OCI-LY7 (cell line): ENCODE data around the gene ANKRD36C. TPM values are rescaled to one million over a fixed set of nuclear protein-coding genes. Genes with fewer than 3 reads are reported as not detected.
"Not testable (repeated sequence)": the region's sequence is repeated elsewhere in the genome, so short reads cannot be mapped to it uniquely, and the experiment has no call there.

ENCODE experiments used
- BruUV-seq: library from RNA; stranded (reverse); fragments of 400-500 nt; replicated peaks from 2 replicates; lab custom pipeline; 2021; lab: Mats Ljungman, UMichigan
- CTCF ChIA-PET: fragments of 300-600 bp; sonication (Branson Sonifier 250); formaldehyde crosslinking; loops from one replicate; lab custom pipeline; 2022; ENCODE audit warnings: antibody characterized with exemption; ENCODE audit not compliant: unreplicated experiment; lab: Charles Lee
- POLR2A ChIA-PET: fragments of 300-600 bp; sonication (Branson Sonifier 250); formaldehyde crosslinking; loops from one replicate; lab custom pipeline; 2022; ENCODE audit warnings: antibody characterized with exemption; lab: Charles Lee
- DNase-seq: peaks from one replicate; pipeline ENCODE4 v3.0.0-alpha.2; 2015; ENCODE audit warnings: low spot score
- H2AFZ ChIP-seq: fragments of 200-600 bp; sonication (generic), shearing (Covaris generic); 2 replicates; pipeline ENCODE4 v1.6.1; 2014; ENCODE audit warnings: mild to moderate bottlenecking, antibody characterized with exemption, low read length, moderate library complexity
- H3K27ac ChIP-seq: fragments of 200-600 bp; sonication (generic); 2 replicates; pipeline ENCODE4 v1.5.1; 2014; ENCODE audit warnings: mixed run types, low read depth, mild to moderate bottlenecking, moderate library complexity, low read length, inconsistent platforms; ENCODE audit not compliant: poor library complexity, severe bottlenecking
- H3K36me3 ChIP-seq: fragments of 200-600 bp; sonication (generic); 2 replicates; pipeline ENCODE4 v1.6.1; 2014; ENCODE audit warnings: mild to moderate bottlenecking, antibody characterized with exemption, low read length, moderate library complexity, mixed read lengths; ENCODE audit not compliant: insufficient read depth
- H3K4me1 ChIP-seq: fragments of 200-600 bp; sonication (generic); 2 replicates; pipeline ENCODE4 v1.5.1; 2014; ENCODE audit warnings: mild to moderate bottlenecking, low read length; ENCODE audit not compliant: insufficient read depth, poor library complexity, severe bottlenecking
- H3K4me2 ChIP-seq: fragments of 200-600 bp; sonication (generic); 2 replicates; pipeline ENCODE4 v1.6.1; 2014; ENCODE audit warnings: mild to moderate bottlenecking, low read length
- H3K4me3 ChIP-seq: fragments of 200-600 bp; sonication (generic); 2 replicates; pipeline ENCODE4 v1.5.1; 2014; ENCODE audit warnings: mild to moderate bottlenecking, low read depth, low read length; ENCODE audit not compliant: poor library complexity, severe bottlenecking
- H3K79me2 ChIP-seq: fragments of 200-600 bp; sonication (generic); 2 replicates; pipeline ENCODE4 v1.6.1; 2016; ENCODE audit warnings: low read depth, mild to moderate bottlenecking, low read length, moderate library complexity, mixed read lengths; ENCODE audit not compliant: insufficient read depth
- H3K9me2 ChIP-seq: fragments of 200-600 bp; sonication (generic); 2 replicates; pipeline ENCODE4 v1.6.1; 2016; ENCODE audit warnings: mild to moderate bottlenecking, low read length, mixed read lengths; ENCODE audit not compliant: insufficient read depth
- H3K9me3 ChIP-seq: fragments of 200-600 bp; sonication (generic); 2 replicates; pipeline ENCODE4 v1.6.1; 2014; ENCODE audit warnings: mild to moderate bottlenecking, mixed run types, low read length, mixed read lengths
- H4K20me1 ChIP-seq: fragments of 200-600 bp; sonication (generic); 2 replicates; pipeline ENCODE4 v1.6.1; 2014; ENCODE audit warnings: mild to moderate bottlenecking, antibody characterized with exemption, low read length, moderate library complexity, mixed read lengths; ENCODE audit not compliant: insufficient read depth
- EZH2phosphoT487 ChIP-seq: fragments of 200-600 bp; sonication (generic); IDR thresholded peaks from 2 replicates; pipeline ENCODE4 v1.6.1; 2018; ENCODE audit warnings: low read depth, borderline replicate concordance, mild to moderate bottlenecking, mixed run types, antibody characterized with exemption, low read length, moderate library complexity, mixed read lengths
- intact Hi-C: fragments of 100-400 bp; cut with micrococcal nuclease; formaldehyde crosslinking; loops from one replicate; pipeline ENCODE4 v1.10.0; 2022; ENCODE audit not compliant: unreplicated experiment
- total RNA-seq, 2 experiments: library from RNA; depleted of rRNA in 1 of 2; stranded (reverse); fragments of >200 nt in 1 of 2; shearing (Covaris generic) in 1 of 2; gene quantifications; 2 replicates each; pipeline ENCODE4 v1.2.3, GENCODE V29; 2014 to 2022
- TF ChIP-seq, protein P1 (sequence below): fragments of 200-600 bp; sonication (generic); conservative IDR thresholded peaks from 2 replicates; pipeline ENCODE4 v1.5.1; 2014; ENCODE audit warnings: mild to moderate bottlenecking, antibody characterized with exemption, low read length, moderate library complexity, mixed read lengths

The ANKRD36C gene
- total RNA-seq, 2 experiments from 2014 or later, result 87.8 to 99.2 TPM

DNA sequence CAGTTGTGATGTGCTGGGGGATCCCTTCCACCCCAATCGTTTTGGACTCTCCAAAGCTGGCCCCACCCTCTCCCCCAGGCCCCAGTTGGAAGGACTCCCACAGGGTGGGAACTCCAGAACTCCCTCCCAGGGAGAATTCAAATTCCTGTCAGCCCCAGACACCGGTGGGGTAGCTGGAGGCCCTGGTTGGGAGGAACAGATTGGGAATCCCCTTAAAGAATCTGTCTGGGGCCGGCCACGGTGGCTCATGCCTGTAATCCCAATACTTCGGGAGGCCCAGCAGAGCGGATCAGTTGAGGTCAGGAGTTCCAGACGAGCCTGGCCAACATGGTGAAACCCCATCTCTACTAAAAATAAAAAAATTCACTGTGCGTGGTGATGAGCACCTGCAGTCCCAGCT lies 155.5 kb downstream of the ANKRD36C start:
- Histone ChIP-seq H3K9me2 (no peaks in the 10 kb centered on the region), H4K20me1 (no peaks in the 10 kb centered on the region), H3K4me1 (no peaks in the 10 kb centered on the region), H3K4me3 (no peak overlapping the region), H3K9me3 (no peaks in the 10 kb centered on the region), H2AFZ (no peak overlapping the region), H3K27ac (no peak overlapping the region), H3K79me2 (no peaks in the 10 kb centered on the region), H3K36me3 (peaks cover 13% of the 10 kb centered on the region), H3K4me2 (no peak overlapping the region)
- intact Hi-C loops, result no loop called here
- DNase-seq, result no peak
- CTCF ChIA-PET, result no interaction called here
- POLR2A ChIA-PET, result interaction anchor here (0.7 kb wide), 1 partner anchor 109 kb away, joined by 4 read pairs; no protein-coding TSS in a partner anchor
- no peak for TF ChIP-seq EZH2phosphoT487
- TF ChIP-seq, protein P1, sequence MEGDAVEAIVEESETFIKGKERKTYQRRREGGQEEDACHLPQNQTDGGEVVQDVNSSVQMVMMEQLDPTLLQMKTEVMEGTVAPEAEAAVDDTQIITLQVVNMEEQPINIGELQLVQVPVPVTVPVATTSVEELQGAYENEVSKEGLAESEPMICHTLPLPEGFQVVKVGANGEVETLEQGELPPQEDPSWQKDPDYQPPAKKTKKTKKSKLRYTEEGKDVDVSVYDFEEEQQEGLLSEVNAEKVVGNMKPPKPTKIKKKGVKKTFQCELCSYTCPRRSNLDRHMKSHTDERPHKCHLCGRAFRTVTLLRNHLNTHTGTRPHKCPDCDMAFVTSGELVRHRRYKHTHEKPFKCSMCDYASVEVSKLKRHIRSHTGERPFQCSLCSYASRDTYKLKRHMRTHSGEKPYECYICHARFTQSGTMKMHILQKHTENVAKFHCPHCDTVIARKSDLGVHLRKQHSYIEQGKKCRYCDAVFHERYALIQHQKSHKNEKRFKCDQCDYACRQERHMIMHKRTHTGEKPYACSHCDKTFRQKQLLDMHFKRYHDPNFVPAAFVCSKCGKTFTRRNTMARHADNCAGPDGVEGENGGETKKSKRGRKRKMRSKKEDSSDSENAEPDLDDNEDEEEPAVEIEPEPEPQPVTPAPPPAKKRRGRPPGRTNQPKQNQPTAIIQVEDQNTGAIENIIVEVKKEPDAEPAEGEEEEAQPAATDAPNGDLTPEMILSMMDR, result no peak
- BruUV-seq, result no TSS peak

DNA sequence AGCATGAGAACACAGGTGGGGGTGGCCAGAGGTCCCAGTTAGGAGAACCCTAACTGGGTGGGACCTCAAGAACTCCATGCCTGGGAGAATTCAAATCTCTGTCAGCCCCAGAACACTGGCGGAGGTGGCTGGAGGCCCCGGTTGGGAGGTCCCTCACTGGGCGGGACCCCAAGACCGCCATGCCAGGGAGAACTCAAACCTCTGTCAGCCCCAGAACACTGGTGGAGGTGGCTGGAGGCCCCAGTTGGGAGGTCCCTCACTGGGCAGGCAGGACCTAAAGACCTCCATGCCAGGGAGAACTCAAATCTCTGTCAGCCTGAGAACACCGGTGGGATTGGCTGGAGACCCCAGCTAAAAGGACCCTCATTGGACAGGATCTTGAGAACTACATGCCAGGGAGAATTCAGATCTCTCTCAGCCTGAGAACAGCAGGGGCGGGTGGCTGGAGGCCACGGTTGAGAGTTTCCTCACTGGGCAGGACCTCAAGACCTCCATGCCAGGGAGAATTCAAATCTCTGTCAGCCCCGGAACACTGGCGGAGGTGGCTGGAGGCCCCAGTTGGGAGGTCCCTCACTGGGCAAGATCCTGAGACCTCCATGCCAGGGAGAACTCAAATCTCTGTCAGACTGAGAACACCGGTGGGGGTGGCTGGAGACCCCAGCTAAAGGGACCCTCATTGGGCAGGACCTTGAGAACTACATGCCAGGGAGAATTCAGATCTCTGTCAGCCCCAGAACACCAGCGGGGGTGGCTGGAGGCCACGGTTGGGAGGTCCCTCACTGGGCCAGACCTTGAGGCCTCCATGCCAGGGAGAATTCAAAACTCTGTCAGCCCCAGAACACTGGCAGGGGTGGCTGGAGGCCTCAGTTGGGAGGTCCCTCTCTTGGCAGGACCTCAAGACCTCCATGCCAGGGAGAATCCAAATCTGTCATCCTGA lies 157.3 kb downstream of the ANKRD36C start:
- H3K27ac ChIP-seq, BruUV-seq, H2AFZ ChIP-seq, intact Hi-C loops, H3K4me3 ChIP-seq, H3K4me1 ChIP-seq, POLR2A ChIA-PET, H4K20me1 ChIP-seq, CTCF ChIA-PET, H3K4me2 ChIP-seq, H3K79me2 ChIP-seq, DNase-seq, H3K9me3 ChIP-seq, H3K9me2 ChIP-seq: not testable (repeated sequence)
- H3K36me3 ChIP-seq, result peaks cover 13% of the 10 kb centered on the region

DNA sequence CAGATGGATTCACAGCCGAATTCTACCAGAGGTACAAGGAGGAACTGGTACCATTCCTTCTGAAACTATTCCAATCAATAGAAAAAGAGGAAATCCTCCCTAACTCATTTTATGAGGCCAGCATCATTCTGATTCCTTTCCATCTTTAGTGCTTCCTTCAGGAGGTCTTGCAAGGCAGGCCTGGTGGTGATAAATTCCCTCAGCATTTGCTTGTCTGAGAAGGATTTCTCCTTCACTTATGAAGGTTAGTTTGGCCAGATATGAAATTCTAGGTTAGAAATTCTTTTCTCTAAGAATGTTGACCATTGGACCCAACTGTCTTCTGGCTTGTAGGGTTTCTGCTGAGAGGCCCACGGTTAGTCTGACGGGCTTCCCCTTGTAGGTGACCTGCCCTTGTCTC lies 167.4 kb downstream of the ANKRD36C start:
- H3K9me2 ChIP-seq, H3K36me3 ChIP-seq, DNase-seq, intact Hi-C loops, H3K79me2 ChIP-seq, POLR2A ChIA-PET, H3K4me2 ChIP-seq, H3K4me1 ChIP-seq, CTCF ChIA-PET, H3K27ac ChIP-seq, BruUV-seq, H3K9me3 ChIP-seq, H3K4me3 ChIP-seq, H2AFZ ChIP-seq, H4K20me1 ChIP-seq: not testable (repeated sequence)

DNA sequence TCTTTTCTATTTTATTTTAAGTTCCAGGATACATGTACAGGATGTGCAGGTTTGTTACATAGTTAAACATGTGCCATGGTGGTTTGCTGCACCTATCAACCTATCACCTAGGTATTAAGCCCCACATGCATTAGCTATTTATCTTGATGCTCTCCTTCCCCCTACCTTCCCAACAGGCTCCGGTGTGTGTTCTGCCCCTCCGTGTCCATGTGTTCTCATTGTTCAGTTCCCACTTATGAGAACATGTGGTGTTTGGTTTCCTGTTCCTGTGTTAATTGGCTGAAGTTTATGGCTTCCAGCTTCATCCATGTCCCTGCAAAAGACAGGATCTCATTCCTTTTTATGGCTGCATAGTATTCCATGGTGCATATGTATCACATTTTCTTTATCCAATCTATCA lies 174.1 kb downstream of the ANKRD36C start:
- H3K9me3 ChIP-seq, POLR2A ChIA-PET, H3K4me3 ChIP-seq, H2AFZ ChIP-seq, H3K27ac ChIP-seq, H4K20me1 ChIP-seq, CTCF ChIA-PET, H3K79me2 ChIP-seq, intact Hi-C loops, BruUV-seq, H3K4me2 ChIP-seq, H3K4me1 ChIP-seq, DNase-seq, H3K36me3 ChIP-seq, H3K9me2 ChIP-seq: not testable (repeated sequence)

DNA sequence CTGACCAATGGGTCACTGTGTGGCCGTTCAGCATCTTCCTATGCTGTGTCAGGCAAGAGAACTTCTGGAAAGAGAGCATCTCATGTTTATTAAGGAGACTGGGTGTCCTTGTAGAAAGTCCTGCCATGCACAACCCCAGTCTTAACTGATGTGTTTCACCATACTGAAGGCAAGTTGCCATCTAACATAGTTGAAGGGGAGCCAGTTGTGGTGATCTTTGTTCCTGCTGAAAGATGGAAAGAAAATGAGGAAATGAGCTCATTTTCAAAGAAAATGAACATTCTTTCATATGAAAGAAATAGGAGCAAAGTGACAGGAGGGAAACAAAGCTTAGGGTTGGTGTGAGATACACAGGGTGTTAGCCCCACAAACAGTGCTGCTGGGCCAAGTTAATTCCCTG lies 178.3 kb downstream of the ANKRD36C start:
- H3K4me3 ChIP-seq, H3K4me1 ChIP-seq, intact Hi-C loops, H3K27ac ChIP-seq, H3K36me3 ChIP-seq, POLR2A ChIA-PET, H3K4me2 ChIP-seq, CTCF ChIA-PET, DNase-seq, H3K9me3 ChIP-seq, H3K9me2 ChIP-seq, H3K79me2 ChIP-seq, BruUV-seq, H4K20me1 ChIP-seq, H2AFZ ChIP-seq: not testable (repeated sequence)
